NCI-H526 (cell line): ENCODE results near the gene P3H4.
"Not testable (repeated sequence)": the region's sequence is repeated elsewhere in the genome, so short reads cannot be mapped to it uniquely, and the experiment has no call there.

Source experiments
- DNase-seq, 2 experiments: peaks; one replicate each; lab custom pipeline; 2025; lab: John Stamatoyannopoulos, UW

Gene P3H4, protein sequence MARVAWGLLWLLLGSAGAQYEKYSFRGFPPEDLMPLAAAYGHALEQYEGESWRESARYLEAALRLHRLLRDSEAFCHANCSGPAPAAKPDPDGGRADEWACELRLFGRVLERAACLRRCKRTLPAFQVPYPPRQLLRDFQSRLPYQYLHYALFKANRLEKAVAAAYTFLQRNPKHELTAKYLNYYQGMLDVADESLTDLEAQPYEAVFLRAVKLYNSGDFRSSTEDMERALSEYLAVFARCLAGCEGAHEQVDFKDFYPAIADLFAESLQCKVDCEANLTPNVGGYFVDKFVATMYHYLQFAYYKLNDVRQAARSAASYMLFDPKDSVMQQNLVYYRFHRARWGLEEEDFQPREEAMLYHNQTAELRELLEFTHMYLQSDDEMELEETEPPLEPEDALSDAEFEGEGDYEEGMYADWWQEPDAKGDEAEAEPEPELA

DNA sequence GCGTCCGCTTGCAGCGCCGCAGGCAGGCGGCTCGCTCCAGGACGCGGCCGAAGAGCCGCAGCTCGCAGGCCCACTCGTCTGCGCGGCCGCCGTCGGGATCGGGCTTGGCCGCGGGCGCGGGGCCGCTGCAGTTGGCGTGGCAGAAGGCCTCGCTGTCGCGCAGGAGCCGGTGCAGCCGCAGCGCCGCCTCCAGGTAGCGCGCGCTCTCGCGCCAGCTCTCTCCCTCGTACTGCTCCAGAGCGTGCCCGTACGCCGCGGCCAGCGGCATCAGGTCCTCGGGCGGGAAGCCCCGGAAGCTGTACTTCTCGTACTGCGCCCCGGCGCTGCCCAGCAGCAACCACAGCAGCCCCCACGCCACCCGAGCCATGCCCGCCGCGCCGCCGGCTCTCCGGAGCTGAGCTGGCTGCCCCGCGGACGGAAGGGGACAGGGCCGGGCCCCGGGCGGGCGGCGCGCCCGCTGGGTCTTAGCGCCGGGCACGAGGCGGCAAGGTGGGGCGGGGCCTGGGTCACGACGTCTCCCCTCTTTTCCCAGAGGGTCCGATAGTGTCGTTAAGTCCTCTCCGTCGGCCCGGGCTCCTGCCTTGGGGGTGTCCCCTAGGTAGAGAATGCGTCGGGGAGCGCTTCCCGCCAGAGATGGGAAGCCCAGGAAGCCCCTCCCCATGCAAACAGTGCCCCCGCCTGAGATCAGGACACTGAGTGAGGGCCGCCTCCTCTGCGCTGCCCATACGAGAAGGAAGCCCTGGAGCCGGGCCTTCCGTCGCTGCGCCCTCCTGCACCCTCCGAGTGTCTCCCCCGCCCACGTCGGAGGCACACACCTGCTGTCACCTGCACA is at the start of gene P3H4:
P3H4 (minus strand) TSS at position 401 of the 832 bp plus-strand sequence; CDS start at position 367, 34 bp downstream.
- DNase-seq = peak; percentile 51 to 90

DNA sequence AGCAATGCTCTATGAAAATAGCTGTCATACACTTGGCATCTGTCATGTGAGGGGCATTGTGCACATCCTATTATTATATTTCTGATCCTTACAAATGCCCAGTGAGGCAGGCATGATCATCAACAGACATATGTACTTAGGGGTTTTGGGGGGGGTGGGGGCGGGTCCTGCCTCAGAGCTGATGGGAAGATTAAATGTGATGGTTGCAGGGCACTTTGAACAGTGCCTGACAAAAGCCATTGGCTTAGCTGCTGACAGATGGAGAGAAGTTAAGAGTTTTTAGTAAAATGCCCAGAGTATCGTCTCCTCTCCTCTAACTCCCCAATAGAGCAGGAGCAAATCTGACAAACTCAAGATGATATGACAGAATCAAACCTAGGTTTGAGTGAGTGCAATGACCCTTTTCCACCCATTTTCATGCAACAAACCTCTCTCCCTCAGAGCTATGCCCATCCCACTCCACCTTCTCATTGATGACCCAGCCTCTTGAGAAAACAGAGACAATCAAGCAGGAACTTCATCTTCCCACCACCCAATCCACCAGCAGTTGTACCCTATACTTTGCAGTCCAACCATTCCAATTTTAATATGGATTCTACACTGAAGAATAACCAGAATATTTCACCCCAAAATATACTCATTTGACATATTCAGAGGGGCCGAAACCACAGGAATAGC is 48.6 kb upstream of the P3H4 start:
- DNase-seq = no peak

DNA sequence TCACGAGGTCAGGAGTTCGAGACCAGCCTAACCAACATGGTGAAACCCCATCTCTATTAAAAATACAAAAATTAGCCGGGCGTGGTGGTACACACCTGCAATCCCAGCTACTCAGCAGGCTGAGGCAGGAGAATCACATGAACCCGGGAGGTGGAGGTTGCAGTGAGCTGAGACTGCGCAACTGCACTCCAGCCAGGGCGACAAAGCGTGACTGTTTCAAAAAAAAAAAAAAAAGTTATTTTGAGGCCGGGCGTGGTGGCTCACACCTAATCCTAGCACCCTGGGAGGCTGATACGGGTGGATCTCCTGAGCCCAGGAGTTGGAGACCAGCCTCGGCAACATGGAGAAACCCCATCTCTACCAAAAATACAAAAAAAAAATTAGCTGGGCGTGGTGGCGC is 39.6 kb upstream of the P3H4 start:
- not testable (repeated sequence) for DNase-seq

DNA sequence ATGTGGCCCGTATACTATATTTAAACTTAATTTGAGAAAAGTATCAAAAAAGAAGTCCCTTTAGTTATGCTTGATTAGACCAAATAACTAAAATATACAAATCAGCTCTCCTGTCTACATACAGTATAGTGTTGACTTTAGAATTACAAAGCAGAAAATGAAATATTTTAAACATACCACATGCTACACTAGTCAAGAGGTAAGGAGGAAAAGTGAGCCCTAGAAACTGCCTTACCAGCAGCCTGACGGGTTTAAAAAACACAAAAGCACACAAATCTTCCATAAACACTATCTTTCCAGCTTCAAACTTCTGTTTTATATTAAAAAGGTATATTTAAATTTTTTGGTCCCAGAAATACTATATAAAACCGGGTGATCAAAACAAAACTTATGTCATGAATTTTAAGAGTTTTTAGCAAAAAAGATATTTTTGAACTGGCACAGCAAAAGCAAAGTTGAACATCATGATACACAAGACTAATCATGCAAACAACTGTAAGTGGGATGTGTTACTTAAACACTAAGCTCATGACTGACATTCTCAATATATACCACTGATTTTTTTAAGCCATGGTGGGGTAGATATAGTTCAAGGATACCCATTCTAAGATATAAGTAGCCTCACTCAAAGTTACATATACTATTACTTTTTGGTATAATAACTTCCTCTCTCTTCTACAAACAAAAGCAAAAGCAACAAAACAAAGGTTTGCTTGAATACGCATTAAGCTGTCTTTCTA is 37.7 kb upstream of the P3H4 start:
- no peak for DNase-seq

DNA sequence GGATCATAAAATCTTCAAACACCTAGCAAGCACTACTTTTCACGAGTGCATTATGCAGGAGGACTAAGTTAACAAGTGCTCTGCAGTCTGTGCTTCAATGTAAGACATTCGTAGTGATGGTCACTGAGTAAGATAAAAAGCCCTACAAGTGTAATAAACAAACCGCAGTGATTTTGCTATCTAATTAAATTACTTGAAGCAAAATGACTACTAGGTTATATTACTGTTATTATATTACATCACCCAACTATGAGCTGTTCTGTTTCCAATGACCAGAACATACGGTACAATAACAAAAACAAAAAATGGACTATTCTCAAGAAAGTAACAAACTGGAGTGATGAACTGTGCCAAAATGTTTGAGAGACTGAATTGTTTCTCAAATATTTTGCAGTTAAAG is 37.0 kb upstream of the P3H4 start:
- DNase-seq = no peak

DNA sequence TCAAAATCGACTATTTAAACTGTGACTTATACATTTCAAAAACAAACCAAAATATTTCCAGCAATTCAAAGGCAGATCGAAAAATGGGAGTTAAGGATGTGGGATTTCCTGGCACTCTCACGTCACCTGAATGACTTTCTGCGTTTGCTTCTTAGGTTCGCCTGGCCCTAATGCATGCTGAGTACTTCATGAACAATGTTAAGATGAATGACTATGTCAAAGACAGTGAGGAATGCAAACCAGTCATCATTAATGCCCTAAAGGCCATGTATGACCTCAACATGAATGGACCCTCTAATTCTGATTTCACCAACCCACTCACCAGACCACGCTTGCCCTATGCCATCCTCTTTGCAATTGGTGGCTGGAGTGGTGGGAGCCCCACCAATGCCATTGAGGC is 33.2 kb upstream of the P3H4 start:
- DNase-seq = no peak

DNA sequence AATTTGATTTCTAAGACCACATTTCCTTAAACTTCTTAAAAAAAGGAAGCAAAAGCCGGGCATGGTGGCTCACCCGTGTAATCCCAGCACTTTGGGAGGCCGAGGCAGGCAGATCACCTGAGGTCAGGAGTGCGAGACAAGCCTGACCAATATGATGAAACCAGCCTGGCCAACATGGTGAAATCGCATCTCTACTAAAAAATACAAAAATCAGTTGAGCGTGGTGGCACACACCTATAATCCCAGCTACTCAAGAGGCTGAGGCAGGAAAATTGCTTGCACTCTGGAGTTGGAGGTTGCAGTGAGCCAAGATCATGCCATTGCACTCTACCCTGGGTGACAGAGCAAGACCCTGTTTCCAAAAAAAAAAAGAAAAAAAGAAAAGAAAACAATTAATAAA is 29.0 kb upstream of the P3H4 start:
- not testable (repeated sequence) for DNase-seq

DNA sequence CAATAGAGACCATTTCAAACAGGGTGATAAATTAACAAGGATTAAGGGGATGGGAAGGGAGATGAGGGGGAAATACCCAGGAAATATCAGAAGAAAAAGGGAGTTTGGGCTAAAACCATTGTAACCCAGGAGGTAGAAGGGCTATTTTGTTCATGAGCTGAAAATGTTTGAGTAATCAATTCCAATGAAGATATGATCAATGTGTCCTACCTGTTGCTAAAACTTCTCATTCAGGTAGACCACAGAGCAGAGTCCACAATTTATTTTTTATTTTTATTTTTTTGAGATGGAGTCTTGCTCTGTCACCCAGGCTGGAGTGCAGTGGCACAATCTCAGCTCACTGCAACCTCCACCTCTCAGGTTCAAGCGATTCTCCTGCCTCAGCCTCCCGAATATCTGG is 27.7 kb upstream of the P3H4 start:
- DNase-seq = not testable (repeated sequence)

DNA sequence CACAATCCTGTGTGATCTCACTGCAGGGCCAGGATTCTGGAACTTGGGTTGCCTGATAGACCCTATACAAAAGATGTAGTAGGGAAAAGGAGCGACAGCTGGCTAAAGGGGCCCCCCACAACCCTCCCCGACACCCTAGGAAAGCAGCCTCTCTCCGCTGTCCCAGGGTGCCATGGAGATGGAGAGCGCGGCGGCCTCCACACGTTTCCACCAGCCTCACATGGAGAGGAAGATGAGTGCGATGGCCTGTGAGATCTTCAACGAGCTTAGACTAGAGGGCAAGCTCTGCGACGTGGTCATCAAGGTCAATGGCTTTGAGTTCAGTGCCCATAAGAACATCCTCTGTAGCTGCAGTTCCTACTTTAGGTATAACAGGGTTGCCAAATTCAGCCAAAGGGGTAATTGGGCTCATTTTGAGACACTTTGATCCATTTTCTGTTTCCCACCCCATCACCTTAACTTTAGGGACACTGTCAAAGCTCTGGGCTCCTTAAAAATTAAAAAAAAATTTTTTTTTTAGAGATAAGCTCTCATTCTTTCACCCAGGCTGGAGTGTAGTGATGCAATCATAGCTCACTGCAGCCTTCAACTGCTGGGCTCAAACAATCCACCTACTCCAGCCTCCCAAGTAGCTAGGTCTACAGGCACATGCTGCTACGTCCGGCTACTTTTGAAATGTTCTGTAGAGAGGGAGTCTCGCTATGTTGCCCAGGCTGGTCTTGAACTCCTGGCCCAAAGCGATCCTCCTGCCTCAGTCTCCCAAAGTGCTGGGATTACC is 26.2 kb upstream of the P3H4 start, which contains the start of gene KLHL10:
KLHL10 (plus strand) TSS at position 65 of the 778 bp plus-strand sequence; CDS start at position 173, 108 bp downstream.
- no peak for DNase-seq

DNA sequence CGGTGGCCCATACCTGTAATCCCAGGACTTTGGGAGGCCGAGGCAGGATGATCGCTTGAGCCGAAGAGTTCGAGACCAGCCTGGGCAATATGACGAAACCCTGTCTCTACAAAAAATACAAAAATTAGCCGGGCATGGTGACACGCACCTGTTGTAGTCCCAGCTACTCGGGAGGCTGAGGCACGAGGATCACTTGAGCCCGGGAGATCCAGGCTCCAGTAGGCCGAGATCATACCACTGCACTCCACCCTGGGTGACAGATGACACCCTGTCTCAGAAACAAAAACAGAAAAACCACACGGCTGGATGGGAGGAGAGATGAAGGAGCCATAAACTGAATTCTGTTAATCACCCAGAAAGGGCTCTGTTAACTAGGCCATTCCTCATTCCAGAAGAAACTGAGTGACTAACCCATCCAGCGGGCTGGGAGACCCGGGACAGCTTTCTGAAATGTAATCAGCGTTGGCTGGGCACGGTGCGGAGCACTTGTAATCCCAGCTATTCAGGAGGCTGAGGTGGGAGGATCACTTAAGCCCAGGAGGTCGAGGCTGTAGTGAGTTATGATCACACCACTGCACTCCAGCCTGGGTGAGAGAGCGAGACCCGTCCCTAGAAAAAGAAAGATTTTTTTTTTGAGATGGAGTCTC is 24.9 kb upstream of the P3H4 start:
- no peak for DNase-seq

DNA sequence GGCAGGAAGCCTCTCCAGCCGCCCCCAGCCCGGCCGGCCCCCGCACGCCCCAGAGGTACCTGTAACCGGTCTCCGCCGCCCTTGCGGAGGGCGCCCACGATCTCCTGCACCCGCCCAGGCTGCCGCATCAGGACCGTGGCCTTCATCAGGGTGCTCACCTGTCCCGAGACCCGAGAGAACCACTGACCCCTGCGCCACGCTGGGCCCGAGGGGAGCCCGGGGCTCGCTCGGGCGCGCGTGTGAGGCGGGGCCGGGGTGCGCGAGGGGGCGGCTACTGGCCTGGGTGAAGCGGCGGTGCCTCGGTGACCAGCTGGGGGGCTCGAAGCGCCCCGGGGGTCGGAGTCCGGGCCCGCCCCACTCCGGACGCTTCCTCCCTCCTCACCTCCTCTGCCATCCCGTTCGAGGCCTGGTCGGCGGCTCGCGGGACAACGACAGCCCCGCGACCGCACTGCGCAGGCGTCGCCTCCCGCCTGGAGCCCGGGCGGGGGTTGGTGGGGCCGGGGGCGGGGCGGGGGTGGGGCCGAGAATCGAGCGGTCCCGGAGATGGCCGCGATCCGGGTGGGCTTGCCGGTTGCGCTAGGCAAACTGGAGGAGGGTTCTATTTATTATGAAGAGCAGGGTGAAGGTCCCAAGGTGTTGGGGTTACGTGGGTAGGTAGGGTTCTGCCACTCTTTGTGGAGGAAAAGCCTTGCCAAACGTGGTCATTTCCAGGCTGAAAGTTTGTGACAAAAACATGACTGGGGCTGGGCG is 24.2 kb upstream of the P3H4 start, which contains the start of gene NT5C3B:
NT5C3B (minus strand) TSS at position 433 of the 750 bp plus-strand sequence; CDS start at position 394, 39 bp downstream.
- peak in 1 of 2 experiments; percentile 63 for DNase-seq

DNA sequence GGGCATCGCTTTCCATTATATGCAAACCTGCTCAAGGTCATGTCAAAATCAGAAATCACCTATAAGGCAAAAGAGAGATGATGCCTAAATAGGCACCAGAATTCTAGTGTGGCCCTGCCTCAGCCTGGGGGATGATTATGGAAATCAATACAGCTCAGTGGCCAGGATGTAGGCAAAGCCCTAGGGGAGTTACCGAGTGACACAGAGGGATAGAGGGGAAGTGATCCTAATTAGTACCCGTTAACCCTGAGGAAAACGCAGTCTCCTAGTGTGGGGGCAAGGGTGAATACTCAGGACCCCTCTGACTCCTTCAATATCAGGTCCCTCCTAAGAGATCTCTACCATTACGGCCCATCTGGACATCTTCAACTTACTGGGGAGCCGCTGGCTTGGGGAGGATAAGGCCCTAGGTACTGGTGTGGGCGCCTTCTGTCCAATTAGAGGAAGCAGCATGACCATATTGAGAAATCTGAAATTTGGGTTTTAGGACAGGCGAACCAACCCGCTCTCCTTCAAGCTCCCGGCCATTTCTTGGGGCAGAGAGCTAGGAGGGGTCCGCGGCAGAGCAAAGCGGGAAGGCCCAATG is 23.6 kb upstream of the P3H4 start:
- DNase-seq = peak in 1 of 2 experiments; percentile 25

DNA sequence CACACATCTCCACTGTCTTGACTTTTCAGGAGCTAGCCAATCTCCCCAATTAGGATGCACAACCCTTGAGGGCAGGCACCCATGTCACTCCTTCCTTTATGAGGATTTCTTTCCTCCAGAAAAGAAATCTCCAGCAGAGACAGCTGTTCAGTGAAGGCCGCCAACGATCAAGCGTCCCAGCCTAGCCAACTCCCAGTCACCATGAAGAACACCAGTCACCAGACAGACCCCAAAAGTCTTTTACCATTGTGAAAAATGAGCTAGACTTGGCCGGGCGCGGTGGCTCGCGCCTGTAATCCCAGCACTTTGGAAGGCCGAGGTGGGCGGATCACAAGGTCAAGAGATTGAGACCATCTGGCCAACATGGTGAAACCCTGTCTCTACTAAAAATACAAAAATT is 18.2 kb upstream of the P3H4 start:
- not testable (repeated sequence) for DNase-seq

DNA sequence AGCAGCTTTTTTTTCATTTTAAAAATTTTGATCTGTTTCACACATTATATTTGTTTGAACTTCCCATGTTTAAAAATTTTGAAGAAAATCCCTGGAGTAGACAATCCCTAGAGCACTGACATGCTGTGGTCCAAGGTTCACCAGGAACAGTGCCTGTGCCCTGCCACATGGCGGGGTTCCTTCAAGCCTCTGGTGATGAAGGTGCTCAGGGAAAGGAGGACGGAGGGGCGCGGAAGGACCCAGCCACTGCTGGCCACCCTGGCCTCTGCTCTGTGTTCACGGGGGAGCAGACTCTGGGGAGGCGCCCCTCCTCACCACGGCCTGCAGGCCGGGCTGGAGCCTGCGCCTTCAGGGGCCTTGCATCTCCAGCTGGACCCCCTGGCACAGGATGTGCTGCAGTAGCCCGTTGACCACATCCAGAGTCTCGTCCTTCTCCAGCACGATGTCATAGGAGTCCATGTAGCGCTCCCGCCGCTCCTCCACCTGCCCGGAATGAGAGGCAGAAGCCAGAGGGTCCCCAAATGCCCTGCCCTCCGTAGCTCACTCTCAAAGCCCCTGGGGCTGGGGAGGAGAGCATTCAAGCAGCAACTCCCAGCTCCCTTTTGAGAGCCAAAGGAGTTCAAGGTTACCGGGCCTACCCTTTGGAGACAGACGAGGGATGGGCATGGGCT is 13.6 kb upstream of the P3H4 start:
- DNase-seq = no peak

DNA sequence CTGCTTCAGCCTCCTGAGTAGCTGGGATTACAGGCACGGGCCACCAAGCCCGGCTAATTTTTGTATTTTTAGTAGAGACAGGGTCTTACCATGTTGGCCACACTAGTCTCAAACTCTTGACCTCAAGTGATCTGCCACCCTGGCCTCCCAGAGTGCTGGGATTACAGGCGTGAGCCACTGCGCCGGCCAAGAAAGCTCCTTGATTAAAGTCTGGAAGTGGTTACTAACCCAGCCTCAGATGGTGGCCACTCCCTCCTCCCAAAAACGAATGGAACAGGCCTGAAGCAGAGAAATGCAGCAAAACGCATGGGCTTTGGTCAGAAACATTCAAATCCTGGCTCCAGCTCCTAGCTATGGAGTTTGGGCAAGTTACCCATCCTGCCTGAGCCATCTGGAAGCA is 12.3 kb upstream of the P3H4 start:
- DNase-seq = no peak

DNA sequence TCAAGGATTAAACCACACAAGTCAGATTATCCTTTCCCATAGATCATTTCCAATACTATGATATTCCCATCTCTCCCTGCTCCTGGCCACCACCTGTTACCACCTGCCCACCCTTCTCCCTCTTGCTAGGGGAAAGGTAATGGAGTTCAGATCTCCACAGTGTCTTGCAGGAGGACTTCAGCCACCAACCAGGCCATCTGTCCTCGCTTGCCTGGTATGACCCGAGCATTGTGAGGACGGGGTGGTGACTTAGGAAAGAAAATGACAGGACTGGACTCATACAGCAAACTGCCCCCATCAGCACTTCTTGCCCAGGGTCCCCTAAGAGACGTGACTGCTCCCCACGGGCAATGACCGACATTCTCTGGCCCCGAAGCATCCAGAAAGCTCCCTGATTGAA is 11.8 kb upstream of the P3H4 start:
- no peak for DNase-seq

DNA sequence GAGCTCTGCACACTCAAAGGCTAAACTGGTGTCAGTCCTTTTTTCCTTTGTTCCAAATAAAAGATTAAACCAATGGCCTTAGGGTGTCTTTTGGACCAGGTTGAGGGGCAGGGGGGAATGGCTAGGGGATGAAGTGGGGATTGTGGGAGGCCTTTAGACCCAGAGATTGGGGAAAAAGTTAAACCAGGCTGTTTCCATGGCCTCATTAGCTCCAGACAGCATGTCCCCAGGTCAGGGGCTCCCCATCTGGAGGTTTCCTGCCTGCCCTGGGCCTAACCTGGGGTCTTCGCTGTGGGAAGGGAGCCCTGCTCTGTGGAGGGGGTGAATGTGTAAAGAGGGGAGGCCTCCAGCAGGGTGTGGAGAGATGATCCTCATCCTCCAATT is 11.4 kb upstream of the P3H4 start:
- no peak for DNase-seq
